Right atrium auricular region (tissue), 2 donors: ENCODE measurements around the gene SPATA20. TPM values are rescaled to one million over a fixed set of nuclear protein-coding genes. Genes with fewer than 3 reads are reported as not detected.

Experiments used
- DNase-seq: peaks from one replicate; pipeline ENCODE4 v3.0.0-alpha.2; 2019; ENCODE audit warnings: low spot score
- H3K27ac ChIP-seq, 2 donors: fragments of 200-600 bp; sonication (generic); 1 replicate in 1 of 2; 2 replicates in 1 of 2; pipeline ENCODE4 v1.5.1; 2016 to 2019
- H3K27me3 ChIP-seq, 2 donors: fragments of 200-600 bp; sonication (generic); one replicate each; pipeline versions ENCODE4 v1.5.1 to v1.6.0; 2017 to 2019
- H3K36me3 ChIP-seq: fragments of 200-600 bp; sonication (generic); one replicate; pipeline ENCODE4 v1.5.1; 2016
- H3K4me1 ChIP-seq, 2 donors: fragments of 200-600 bp; sonication (generic); one replicate each; pipeline versions ENCODE4 v1.5.1 to v1.6.0; 2017 to 2019
- H3K4me3 ChIP-seq, 2 donors: fragments of 200-600 bp; sonication (generic); 1 replicate in 1 of 2; 2 replicates in 1 of 2; pipeline ENCODE4 v1.5.1; 2017 to 2019; ENCODE audit warnings: mild to moderate bottlenecking in 1 of 2, moderate library complexity in 1 of 2
- H3K9me3 ChIP-seq, 2 donors: fragments of 200-600 bp; sonication (generic); one replicate each; pipeline ENCODE4 v1.5.1; 2019
- CTCF ChIP-seq, 2 donors: fragments of 200-600 bp; sonication (generic); IDR thresholded peaks; one replicate each; pipeline ENCODE4 v1.5.1; 2019; ENCODE audit warnings: antibody characterized with exemption in 2 of 2
- total RNA-seq, 2 donors: library from RNA; depleted of rRNA; stranded (reverse); fragments of >200 nt; gene quantifications; one replicate each; pipeline ENCODE4 v1.1.0, GENCODE V29; 2016

SPATA20 gene
- total RNA-seq, 2 donors from 2014 or later, result 42.8 to 59.3 TPM

GRCh38 chr17:50568659-50569058 lies 21.7 kb downstream of the SPATA20 start:
- peaks cover 0 to 25% of the 10 kb centered on the region in 2 donors for H3K4me1 ChIP-seq
- no peaks in the 10 kb centered on the region for H3K27me3 ChIP-seq
- TF ChIP-seq CTCF (IDR thresholded peaks at IDR 0.05), result no peak
- no peaks in the 10 kb centered on the region for H3K36me3 ChIP-seq
- no peaks in the 10 kb centered on the region for H3K9me3 ChIP-seq
- H3K27ac ChIP-seq, result no peak overlapping the region
- no peak for DNase-seq
- H3K4me3 ChIP-seq, result no peak overlapping the region

GRCh38 chr17:50569592-50569991 lies 22.6 kb downstream of the SPATA20 start:
- Histone ChIP-seq H3K4me3 (no peak overlapping the region), H3K27me3 (no peaks in the 10 kb centered on the region), H3K4me1 (peaks cover 0 to 23% of the 10 kb centered on the region in 2 donors), H3K27ac (no peak overlapping the region), H3K36me3 (no peaks in the 10 kb centered on the region), H3K9me3 (no peaks in the 10 kb centered on the region)
- TF ChIP-seq CTCF (IDR thresholded peaks at IDR 0.05), result no peak
- DNase-seq, result no peak

GRCh38 chr17:50570032-50570431 lies 23.1 kb downstream of the SPATA20 start:
- peaks cover 0 to 18% of the 10 kb centered on the region in 2 donors for H3K4me1 ChIP-seq
- no peak for TF ChIP-seq CTCF (IDR thresholded peaks at IDR 0.05)
- no peaks in the 10 kb centered on the region for H3K9me3 ChIP-seq
- no peaks in the 10 kb centered on the region for H3K27me3 ChIP-seq
- H3K4me3 ChIP-seq, result no peak overlapping the region
- no peak for DNase-seq
- H3K36me3 ChIP-seq, result no peaks in the 10 kb centered on the region
- no peak overlapping the region for H3K27ac ChIP-seq

- TF ChIP-seq CTCF (IDR thresholded peaks at IDR 0.05), result no peak
- H3K27me3 ChIP-seq, result no peaks in the 10 kb centered on the region
Measured at GRCh38 chr17:50570528-50570927, 23.6 kb downstream of the SPATA20 start.

GRCh38 chr17:50571681-50572080 lies 24.7 kb downstream of the SPATA20 start:
- peaks cover 0 to 2% of the 10 kb centered on the region in 2 donors for H3K4me1 ChIP-seq
- H3K27me3 ChIP-seq, result no peaks in the 10 kb centered on the region
- H3K36me3 ChIP-seq, result no peaks in the 10 kb centered on the region
- H3K27ac ChIP-seq, result no peak overlapping the region
- DNase-seq, result no peak
- TF ChIP-seq CTCF (IDR thresholded peaks at IDR 0.05), result no peak
- H3K4me3 ChIP-seq, result no peak overlapping the region
- no peaks in the 10 kb centered on the region for H3K9me3 ChIP-seq

More at GRCh38 chr17:50570528-50570927, 23.6 kb downstream of the SPATA20 start:
- no peak overlapping the region for H3K27ac ChIP-seq
- no peaks in the 10 kb centered on the region for H3K36me3 ChIP-seq
- no peak overlapping the region for H3K4me3 ChIP-seq
- no peaks in the 10 kb centered on the region for H3K9me3 ChIP-seq
- DNase-seq, result no peak
- H3K4me1 ChIP-seq, result peaks cover 0 to 13% of the 10 kb centered on the region in 2 donors

GRCh38 chr17:50572541-50572940 lies 25.6 kb downstream of the SPATA20 start:
- Histone ChIP-seq H3K4me3 (no peak overlapping the region), H3K36me3 (no peaks in the 10 kb centered on the region), H3K27me3 (no peaks in the 10 kb centered on the region), H3K27ac (no peak overlapping the region), H3K9me3 (no peaks in the 10 kb centered on the region), H3K4me1 (no peaks in the 10 kb centered on the region)
- TF ChIP-seq CTCF (IDR thresholded peaks at IDR 0.05), result no peak
- no peak for DNase-seq
